K562 (cell line): ENCODE measurements around the gene LBP. TPM values are rescaled to one million over a fixed set of nuclear protein-coding genes. Genes with fewer than 3 reads are reported as not detected.
A peak's percentile ranks its signal among the peaks of the same experiment; 100 is the strongest.

Experiments used
- ATAC-seq: fragments of 200-7000 bp; cut with Tn5 transposase; 3 replicates; pipeline ENCODE4 v1.9.1; 2020; ENCODE audit warnings: moderate library complexity
- BruUV-seq: library from RNA; stranded (reverse); fragments of 400-500 nt; replicated peaks from 2 replicates; lab custom pipeline; 2021; lab: Mats Ljungman, UMichigan
- CTCF ChIA-PET: fragments of 300-600 bp; formaldehyde crosslinking; extraction: SDS; loops from one replicate; lab custom pipeline; 2021; ENCODE audit warnings: low intra/inter-chr PET ratio; lab: Yijun Ruan, JAX
- POLR2A ChIA-PET: fragments of 300-600, 350-650 bp; sonication (Branson Sonifier 250); formaldehyde crosslinking; extraction: SDS; loops from one replicate; lab custom pipeline; 2021; ENCODE audit warnings: antibody characterized with exemption, inconsistent platforms; lab: Yijun Ruan, JAX
- DNase-seq, 4 experiments: peaks; one replicate each; pipeline versions ENCODE4 v3.0.0 to v3.0.0-alpha.2; 2011 to 2018; ENCODE audit warnings: low spot score in 3 of 4, mixed read lengths in 3 of 4; ENCODE audit errors: extremely low read depth in 1 of 4
- FAIRE-seq: peaks from 2 replicates; lab custom pipeline; 2011; peaks lifted over from hg19 to GRCh38; lab: Jason Lieb, UNC
- H2AFZ ChIP-seq: 2 replicates; pipeline ENCODE4 v1.6.0; 2011; ENCODE audit warnings: low read depth, low read length, control low read depth, inconsistent platforms
- H3K27ac ChIP-seq: fragments of 200-600 bp; 3 replicates; pipeline ENCODE4 v1.8.0; 2011; ENCODE audit warnings: low read depth, mild to moderate bottlenecking, control low read depth, inconsistent platforms, low read length, moderate library complexity, mixed read lengths; ENCODE audit errors: extremely low read depth
- H3K27me3 ChIP-seq, 2 experiments: fragments of 300-600 bp in 1 of 2; 2 replicates in 1 of 2; 3 replicates in 1 of 2; pipeline versions ENCODE4 v1.6.0 to v1.8.0; 2011; ENCODE audit warnings: inconsistent platforms in 2 of 2, low read length in 2 of 2, mild to moderate bottlenecking in 1 of 2, mixed read lengths in 1 of 2, moderate library complexity in 1 of 2; ENCODE audit not compliant: control insufficient read depth in 2 of 2, insufficient read depth in 2 of 2
- H3K36me3 ChIP-seq: fragments of 300-600 bp; 3 replicates; pipeline ENCODE4 v1.8.0; 2011; ENCODE audit warnings: mild to moderate bottlenecking, low read length, inconsistent platforms; ENCODE audit not compliant: control insufficient read depth, insufficient read depth
- H3K4me1 ChIP-seq, 2 experiments: fragments of 200-600 bp in 1 of 2; replicated peaks in 1 of 2; 2 replicates in 1 of 2; 3 replicates in 1 of 2; pipeline versions ENCODE4 v1.5.1 to v1.8.0; 2011; ENCODE audit warnings: inconsistent platforms in 2 of 2, low read length in 2 of 2, mild to moderate bottlenecking in 1 of 2, mixed read lengths in 1 of 2, moderate library complexity in 1 of 2; ENCODE audit not compliant: control insufficient read depth in 2 of 2, insufficient read depth in 2 of 2
- H3K4me2 ChIP-seq: 2 replicates; pipeline ENCODE4 v1.6.1; 2011; ENCODE audit warnings: low read length, control low read depth, inconsistent platforms, mixed read lengths; ENCODE audit not compliant: insufficient read depth
- H3K4me3 ChIP-seq: fragments of 200-600 bp; sonication (generic), shearing (Covaris generic); 2 replicates; pipeline ENCODE4 v1.5.1; 2016; ENCODE audit warnings: control low read depth, inconsistent platforms
- H3K79me2 ChIP-seq: fragments of 200-600 bp; 3 replicates; pipeline ENCODE4 v1.8.0; 2011; ENCODE audit warnings: low read length, inconsistent platforms; ENCODE audit not compliant: control insufficient read depth, insufficient read depth
- H3K9ac ChIP-seq, 2 experiments: 2 replicates each; pipeline versions ENCODE4 v1.6.0 to v1.6.1; 2011; ENCODE audit warnings: low read depth in 2 of 2, low read length in 2 of 2, control low read depth in 1 of 2, inconsistent platforms in 1 of 2, mild to moderate bottlenecking in 1 of 2, mixed read lengths in 1 of 2; ENCODE audit not compliant: insufficient read depth in 1 of 2
- H3K9me1 ChIP-seq: one replicate; pipeline ENCODE4 v1.6.0; 2011; ENCODE audit warnings: inconsistent platforms, mild to moderate bottlenecking, low read length, moderate library complexity; ENCODE audit not compliant: control insufficient read depth, insufficient read depth
- H3K9me3 ChIP-seq: replicated peaks from 2 replicates; pipeline ENCODE4 v1.5.1; 2011; ENCODE audit warnings: low read depth, low read length, inconsistent platforms; ENCODE audit not compliant: control insufficient read depth, insufficient read depth
- H4K20me1 ChIP-seq: replicated peaks from 2 replicates; pipeline ENCODE4 v1.6.1; 2011; ENCODE audit warnings: low read length, inconsistent platforms, mixed read lengths; ENCODE audit not compliant: control insufficient read depth, insufficient read depth
- AFF4 ChIP-seq: sonication (generic); formaldehyde crosslinking; IDR thresholded peaks from 2 replicates; pipeline ENCODE4 v1.8.0; 2023; ENCODE audit warnings: mild to moderate bottlenecking, missing genetic modification reagents
- GABPB1 ChIP-seq: sonication (generic); formaldehyde crosslinking; IDR thresholded peaks from 2 replicates; pipeline ENCODE4 v1.8.0; 2022; ENCODE audit warnings: mild to moderate bottlenecking, missing genetic modification reagents
- HMG20A ChIP-seq: fragments of 450-650 bp; formaldehyde crosslinking; conservative IDR thresholded peaks from 2 replicates; pipeline ENCODE4 v1.4.0; 2020; ENCODE audit warnings: mild to moderate bottlenecking, mixed read lengths
- MYNN ChIP-seq, 2 experiments: sonication (generic); formaldehyde crosslinking in 1 of 2; IDR thresholded peaks; 2 replicates each; pipeline versions ENCODE4 v1.5.0 to v1.6.1; 2016 to 2020; ENCODE audit warnings: antibody characterized with exemption in 1 of 2, missing genetic modification reagents in 1 of 2
- NCOA6 ChIP-seq: fragments of 450-650 bp; IDR thresholded peaks from 2 replicates; pipeline ENCODE4 v1.6.1; 2017; ENCODE audit warnings: mild to moderate bottlenecking
- PHB2 ChIP-seq: fragments of 450-650 bp; IDR thresholded peaks from 2 replicates; pipeline ENCODE4 v1.6.1; 2017; ENCODE audit warnings: low read depth
- POLR2AphosphoS2 ChIP-seq: IDR thresholded peaks from 2 replicates; pipeline ENCODE4 v1.6.1; 2012; ENCODE audit warnings: low read length, improper control_type of control experiment
- POLR2G ChIP-seq: fragments of 200-400 bp; formaldehyde crosslinking; IDR thresholded peaks from 2 replicates; pipeline ENCODE4 v1.6.1; 2017; ENCODE audit warnings: low read depth, mild to moderate bottlenecking, antibody characterized with exemption, low read length, moderate library complexity
- RBFOX2 ChIP-seq: fragments of 200-400 bp; formaldehyde crosslinking; IDR thresholded peaks from 2 replicates; pipeline ENCODE4 v1.6.1; 2017; ENCODE audit warnings: low read depth, mild to moderate bottlenecking, low read length, moderate library complexity
- WGBS: fragments of 100-300 bp; shearing (Covaris generic); methylation state at CpG from one replicate; pipeline ENCODE4 v1.1.6; 2016; ENCODE audit warnings: low coverage, mixed read lengths; ENCODE audit not compliant: insufficient coverage; ENCODE audit errors: missing lambda C conversion rate; 5-methylcytosine and 5-hydroxymethylcytosine counted together
- in situ Hi-C: fragments of 300-500 bp; cut with MboI; formaldehyde crosslinking; loops from 4 replicates; pipeline ENCODE4 v1.15.0; 2018; ENCODE audit warnings: inconsistent platforms, mixed read lengths
- intact Hi-C: fragments of 100-400 bp; cut with micrococcal nuclease; formaldehyde crosslinking; loops from 2 replicates; pipeline ENCODE4 v1.14.2; 2022
- polyA plus RNA-seq, 8 experiments: library from polyadenylated mRNA; depleted of rRNA in 4 of 8; stranded (reverse) in 5 of 8; unstranded in 3 of 8; fragments of >200 nt; fragmentation: Nextera tagmentation in 2 of 8; fragmentation: Illumina TruSeq in 1 of 8; extraction: Ambion mirVana in 2 of 8; extraction: Trizol in 1 of 8; gene quantifications; 2 replicates each; pipeline versions ENCODE4 v1.2.1 to v1.2.3, GENCODE V29; 2011 to 2014; ENCODE audit warnings: inconsistent platforms in 1 of 8, missing spikeins in 1 of 8
- total RNA-seq, 7 experiments: library from RNA; depleted of rRNA in 6 of 7; stranded (reverse); fragments of >200 nt in 6 of 7; fragmentation: Illumina TruSeq in 2 of 7; extraction: Trizol in 2 of 7; gene quantifications; 2 replicates each; pipeline versions ENCODE4 v1.2.1 to v1.2.3, GENCODE V29; 2011 to 2021; ENCODE audit warnings: low replicate concordance in 1 of 7

LBP gene
- total and polyA plus RNA-seq, 9 of the 15 experiments (the other 6 are each of a cell fraction or from before 2014, with no cell fraction given): 0.06 to 0.31 (median 0.09) TPM; not detected in 3

GRCh38 chr20:38418509-38419204 is 72.4 kb downstream of the LBP start (continued):
- TF ChIP-seq POLR2AphosphoS2 (peak; percentile 94), POLR2G (0 out of 2 replicates have a peak, but pooled peaks have one; percentile 32), MYNN (IDR thresholded peaks at IDR 0.05) (peak; percentile 53; the same call in 1 of the 2 replicates), MYNN (CRISPR knock-in tag; IDR thresholded peaks at IDR 0.05) (no peak)

GRCh38 chr20:38420388-38421085 is 74.3 kb downstream of the LBP start:
- intact Hi-C loops: no loop called here
- ATAC-seq (no peak), DNase-seq (no peak), FAIRE-seq (no peak)
- Histone ChIP-seq H3K9me3 (no peaks in the 10 kb centered on the region), H3K36me3 (peaks cover 86% of the 10 kb centered on the region), H3K27me3 (no peaks in the 10 kb centered on the region), H3K79me2 (peaks cover 21% of the 10 kb centered on the region), H3K4me3 (no peak overlapping the region), H3K9me1 (peaks cover 3% of the 10 kb centered on the region), H2AFZ (no peak overlapping the region)
- in situ Hi-C loops: no loop called here
- CTCF ChIA-PET: interaction anchor here (0.5 kb wide), 1 partner anchor 1161 kb away, joined by 3 read pairs; no protein-coding TSS in a partner anchor
- TF ChIP-seq HMG20A: no peak
- 0 out of 2 replicates have a peak, but pooled peaks have one; percentile 19 for TF ChIP-seq GABPB1
- TF ChIP-seq AFF4: 0 out of 2 replicates have a peak, but pooled peaks have one; percentile 46
- TF ChIP-seq RBFOX2: 0 out of 2 replicates have a peak, but pooled peaks have one; percentile 23
- TF ChIP-seq NCOA6: no peak
- no peak for TF ChIP-seq PHB2
- TF ChIP-seq, all 486 proteins: peak for 3
- no TSS peak for BruUV-seq
- Histone ChIP-seq H3K4me1 (no peaks in the 10 kb centered on the region; a peak in 1 of 5 replicates), H4K20me1 (peaks cover 51% of the 10 kb centered on the region), H3K27ac (0 out of 3 replicates have a peak overlapping the region, but pooled peaks have one; percentile 8), H3K4me2 (no peak overlapping the region), H3K9ac (peak overlapping the region in 1 of 2 experiments; percentile 16; a peak in 1 of 4 replicates)
- POLR2A ChIA-PET: interaction anchor here (0.6 to 3.0 kb wide), 6 partner anchors 8 to 419 kb away, joined by 3 to 21 read pairs (median 4); partner anchors contain the start of gene SNHG17
- WGBS: 96% methylated on average over 8 of the region's 9 CpGs
